PC-9 (cell line): ENCODE data around the gene RTL1. TPM values are rescaled to one million over a fixed set of nuclear protein-coding genes. Genes with fewer than 3 reads are reported as not detected.

Experiments
- BruUV-seq: library from RNA; stranded (reverse); fragments of 400-500 nt; replicated peaks from 2 replicates; lab custom pipeline; 2021; lab: Mats Ljungman, UMichigan
- CTCF ChIA-PET: fragments of 300-600 bp; sonication (Branson Sonifier 250); formaldehyde crosslinking; loops from one replicate; lab custom pipeline; 2022; ENCODE audit warnings: antibody characterized with exemption; lab: Charles Lee
- POLR2A ChIA-PET: fragments of 300-600 bp; sonication (Branson Sonifier 250); formaldehyde crosslinking; loops from one replicate; lab custom pipeline; 2022; ENCODE audit warnings: antibody characterized with exemption; ENCODE audit not compliant: unreplicated experiment; lab: Charles Lee
- DNase-seq, 2 experiments: peaks; one replicate each; pipeline versions ENCODE4 v3.0.0 to v3.0.0-alpha.2; 2015 to 2022; ENCODE audit warnings: mixed read lengths in 1 of 2
- H2AFZ ChIP-seq: fragments of 200-600 bp; sonication (generic); 2 replicates; pipeline ENCODE4 v1.8.1; 2017; ENCODE audit warnings: antibody characterized with exemption
- H3F3A ChIP-seq: fragments of 200-600 bp; sonication (generic); 2 replicates; pipeline ENCODE4 v1.8.1; 2017; ENCODE audit warnings: antibody characterized with exemption, mild to moderate bottlenecking, low read depth; ENCODE audit not compliant: insufficient read depth
- H3K27ac ChIP-seq: fragments of 200-600 bp; sonication (generic); 2 replicates; pipeline ENCODE4 v1.6.1; 2016; ENCODE audit warnings: mixed run types
- H3K27me3 ChIP-seq: fragments of 200-600 bp; sonication (generic); 2 replicates; pipeline ENCODE4 v1.6.1; 2016; ENCODE audit warnings: low read depth, mixed run types; ENCODE audit not compliant: insufficient read depth
- H3K36me3 ChIP-seq: fragments of 200-600 bp; sonication (generic); 2 replicates; pipeline ENCODE4 v1.6.1; 2016; ENCODE audit warnings: low read depth, mixed run types
- H3K4me1 ChIP-seq: fragments of 200-600 bp; sonication (generic); replicated peaks from 2 replicates; pipeline ENCODE4 v1.6.1; 2016; ENCODE audit warnings: mixed run types; ENCODE audit not compliant: insufficient read depth
- H3K4me2 ChIP-seq: fragments of 200-600 bp; sonication (generic); 2 replicates; pipeline ENCODE4 v1.6.1; 2017; ENCODE audit warnings: mixed run types
- H3K4me3 ChIP-seq: fragments of 200-600 bp; sonication (generic); 2 replicates; pipeline ENCODE4 v1.6.1; 2016; ENCODE audit warnings: mixed run types
- H3K79me2 ChIP-seq: fragments of 200-600 bp; sonication (generic); 2 replicates; pipeline ENCODE4 v1.6.1; 2017; ENCODE audit warnings: low read depth, mixed run types
- H3K9me2 ChIP-seq: fragments of 200-600 bp; sonication (generic); 2 replicates; pipeline ENCODE4 v1.8.1; 2017; ENCODE audit warnings: mild to moderate bottlenecking; ENCODE audit not compliant: insufficient read depth
- H3K9me3 ChIP-seq: fragments of 200-600 bp; sonication (generic); 2 replicates; pipeline ENCODE4 v1.8.1; 2016; ENCODE audit warnings: low read depth; ENCODE audit not compliant: insufficient read depth
- H4K20me1 ChIP-seq: fragments of 200-600 bp; sonication (generic); 2 replicates; pipeline ENCODE4 v1.8.1; 2017; ENCODE audit not compliant: insufficient read depth
- EZH2 ChIP-seq: fragments of 200-600 bp; sonication (generic); IDR thresholded peaks from 2 replicates; pipeline ENCODE4 v1.8.0; 2017; ENCODE audit warnings: antibody characterized with exemption, low read depth
- intact Hi-C: fragments of 100-400 bp; cut with micrococcal nuclease; formaldehyde crosslinking; loops from one replicate; pipeline ENCODE4 v1.10.0; 2022; ENCODE audit not compliant: unreplicated experiment
- total RNA-seq: library from RNA; stranded (reverse); gene quantifications from 2 replicates; pipeline ENCODE4 v1.2.3, GENCODE V29; 2021
- TF ChIP-seq, protein P1 (sequence below): fragments of 200-600 bp; sonication (generic); conservative IDR thresholded peaks from 2 replicates; pipeline ENCODE4 v1.6.1; 2017; ENCODE audit warnings: mixed run types, antibody characterized with exemption, mild to moderate bottlenecking, moderate library complexity

The RTL1 gene
- total RNA-seq, 1 experiment from 2014 or later = not detected

DNA sequence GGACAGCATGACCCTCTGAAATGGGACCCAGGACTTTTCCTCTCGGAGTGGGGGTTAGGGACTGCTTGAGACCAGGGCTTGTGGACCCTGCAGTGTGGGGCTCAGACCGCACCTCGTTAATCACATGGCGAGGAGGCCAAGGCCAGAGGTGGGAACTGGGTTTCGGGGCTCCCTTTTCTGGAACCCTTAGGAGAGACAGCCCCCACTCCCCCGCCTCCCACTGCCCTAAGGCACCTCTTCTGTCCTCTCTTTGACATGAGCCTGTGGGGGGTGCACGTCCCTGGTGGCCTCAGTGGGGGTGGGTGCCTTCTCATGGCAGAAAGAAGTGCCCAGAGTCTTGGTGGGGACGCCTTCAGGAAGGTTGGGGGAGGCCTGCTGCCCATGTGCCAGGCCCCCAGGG, 24.3 kb downstream of the RTL1 start:
- H3K9me3 ChIP-seq = no peaks in the 10 kb centered on the region
- TF ChIP-seq, protein P1, sequence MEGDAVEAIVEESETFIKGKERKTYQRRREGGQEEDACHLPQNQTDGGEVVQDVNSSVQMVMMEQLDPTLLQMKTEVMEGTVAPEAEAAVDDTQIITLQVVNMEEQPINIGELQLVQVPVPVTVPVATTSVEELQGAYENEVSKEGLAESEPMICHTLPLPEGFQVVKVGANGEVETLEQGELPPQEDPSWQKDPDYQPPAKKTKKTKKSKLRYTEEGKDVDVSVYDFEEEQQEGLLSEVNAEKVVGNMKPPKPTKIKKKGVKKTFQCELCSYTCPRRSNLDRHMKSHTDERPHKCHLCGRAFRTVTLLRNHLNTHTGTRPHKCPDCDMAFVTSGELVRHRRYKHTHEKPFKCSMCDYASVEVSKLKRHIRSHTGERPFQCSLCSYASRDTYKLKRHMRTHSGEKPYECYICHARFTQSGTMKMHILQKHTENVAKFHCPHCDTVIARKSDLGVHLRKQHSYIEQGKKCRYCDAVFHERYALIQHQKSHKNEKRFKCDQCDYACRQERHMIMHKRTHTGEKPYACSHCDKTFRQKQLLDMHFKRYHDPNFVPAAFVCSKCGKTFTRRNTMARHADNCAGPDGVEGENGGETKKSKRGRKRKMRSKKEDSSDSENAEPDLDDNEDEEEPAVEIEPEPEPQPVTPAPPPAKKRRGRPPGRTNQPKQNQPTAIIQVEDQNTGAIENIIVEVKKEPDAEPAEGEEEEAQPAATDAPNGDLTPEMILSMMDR = no peak
- no peak for TF ChIP-seq EZH2
- DNase-seq = no peak
- H3K4me2 ChIP-seq = no peak overlapping the region
- H4K20me1 ChIP-seq = no peaks in the 10 kb centered on the region
- intact Hi-C loops = no loop called here
- no TSS peak for BruUV-seq
- no peak overlapping the region for H2AFZ ChIP-seq
- H3K9me2 ChIP-seq = no peaks in the 10 kb centered on the region
- H3K4me1 ChIP-seq = no peaks in the 10 kb centered on the region
- no peak overlapping the region for H3K4me3 ChIP-seq
- H3K36me3 ChIP-seq = no peaks in the 10 kb centered on the region
- ChIA-PET POLR2A (no interaction called here), CTCF (no interaction called here)
- peaks cover 26% of the 10 kb centered on the region for H3K27me3 ChIP-seq
- no peaks in the 10 kb centered on the region for H3F3A ChIP-seq
- H3K79me2 ChIP-seq = no peaks in the 10 kb centered on the region
- H3K27ac ChIP-seq = no peak overlapping the region

DNA sequence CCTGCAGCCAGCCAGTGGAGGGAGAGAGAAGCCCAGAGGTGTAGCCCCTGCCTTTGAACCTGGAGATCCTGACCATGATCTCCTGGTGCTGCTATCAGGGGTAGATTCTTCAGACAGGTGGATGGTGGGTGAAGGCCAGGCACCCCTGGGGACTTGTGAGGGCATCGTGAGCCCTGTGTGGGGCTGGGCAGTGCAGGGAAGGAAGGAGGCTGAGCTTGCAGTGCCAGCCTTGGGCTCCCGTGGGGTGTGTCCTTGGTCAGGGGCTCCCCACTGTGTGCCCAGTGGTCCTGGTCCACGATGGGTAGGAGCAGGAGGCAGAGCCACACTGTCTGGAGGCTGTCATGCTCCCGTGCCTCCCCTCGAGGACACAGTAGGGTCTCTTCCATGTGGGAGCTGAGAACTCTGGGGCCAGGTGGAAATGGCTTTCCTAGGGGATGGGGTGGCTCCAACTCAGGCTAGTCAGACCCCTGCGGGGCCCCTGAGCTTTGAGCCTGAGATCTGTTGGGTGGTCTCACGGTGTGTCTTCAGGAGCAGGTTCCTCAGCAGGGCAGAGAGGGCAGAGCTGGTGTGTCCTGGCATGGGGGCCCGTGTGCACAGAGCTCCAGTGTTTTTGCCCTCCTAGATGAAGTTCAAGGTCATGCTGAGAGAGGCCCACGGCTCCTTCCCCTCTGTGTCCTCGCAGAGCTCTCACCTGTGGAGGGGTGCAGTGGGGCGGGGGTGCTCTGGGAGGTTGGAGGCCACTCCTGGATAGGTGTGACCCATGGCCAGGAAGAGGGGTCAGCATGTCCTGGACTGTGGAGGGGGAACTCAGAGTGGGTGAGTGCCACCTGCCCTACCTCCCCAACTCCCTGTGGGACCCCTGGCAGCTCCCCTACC, 25.0 kb downstream of the RTL1 start:
- no peak overlapping the region for H3K4me3 ChIP-seq
- CTCF ChIA-PET = interaction anchor here (0.6 kb wide), 1 partner anchor 186 kb away, joined by 3 read pairs; no protein-coding TSS in a partner anchor
- DNase-seq = no peak
- H3K4me2 ChIP-seq = no peak overlapping the region
- H2AFZ ChIP-seq = no peak overlapping the region
- H3K9me3 ChIP-seq = no peaks in the 10 kb centered on the region
- H3K27me3 ChIP-seq = peaks cover 20% of the 10 kb centered on the region; the same call in 1 of the 2 replicates
- POLR2A ChIA-PET = no interaction called here
- H3K27ac ChIP-seq = no peak overlapping the region
- intact Hi-C loops = no loop called here
- TF ChIP-seq, protein P1 = no peak
- TF ChIP-seq EZH2 = no peak
- BruUV-seq = no TSS peak
- H3K4me1 ChIP-seq = no peaks in the 10 kb centered on the region
- no peaks in the 10 kb centered on the region for H3K9me2 ChIP-seq
- H3K79me2 ChIP-seq = no peaks in the 10 kb centered on the region
- no peaks in the 10 kb centered on the region for H4K20me1 ChIP-seq
- H3F3A ChIP-seq = no peaks in the 10 kb centered on the region
- no peaks in the 10 kb centered on the region for H3K36me3 ChIP-seq

DNA sequence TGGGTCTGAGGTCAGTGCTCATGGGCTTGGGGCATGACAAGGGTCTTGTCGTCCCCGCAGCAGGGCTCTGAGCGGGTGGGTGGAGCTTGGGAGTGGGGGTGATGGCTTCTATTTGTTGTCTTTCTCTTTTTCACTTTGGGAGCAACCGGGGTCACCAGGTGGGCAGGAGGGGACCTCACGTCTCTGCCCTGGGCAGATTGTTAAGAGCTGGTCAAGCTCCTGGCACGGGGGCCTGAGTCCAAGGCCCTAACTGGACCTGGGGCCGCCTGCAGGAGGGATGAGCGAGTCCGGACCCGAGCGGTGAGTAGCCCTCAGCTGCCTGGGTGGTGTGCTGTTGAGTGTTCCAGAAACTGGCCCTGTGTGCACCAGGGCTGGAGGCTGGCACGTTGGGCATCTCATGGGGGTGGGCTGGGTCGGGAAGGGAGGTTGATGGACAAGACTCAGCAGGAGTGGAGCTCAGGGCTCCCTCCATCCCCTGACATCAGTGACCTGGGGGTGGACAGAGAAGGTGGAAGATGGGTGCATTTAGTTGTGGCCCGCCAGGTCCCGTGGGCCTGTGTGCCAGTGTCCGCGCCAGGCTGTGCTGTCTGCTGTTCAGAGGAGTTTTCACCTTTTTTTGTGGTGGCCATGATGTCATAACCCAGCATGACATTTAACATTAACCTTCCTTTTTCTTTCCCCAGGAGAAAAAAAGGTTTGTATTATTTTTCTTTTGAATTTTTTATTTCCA, 27.5 kb downstream of the RTL1 start:
- BruUV-seq = no TSS peak
- Histone ChIP-seq H3K27ac (no peak overlapping the region), H3K4me3 (no peak overlapping the region), H3K9me3 (no peaks in the 10 kb centered on the region), H2AFZ (no peak overlapping the region), H3F3A (no peaks in the 10 kb centered on the region), H3K4me1 (no peaks in the 10 kb centered on the region), H3K4me2 (no peak overlapping the region), H3K27me3 (peaks cover 13% of the 10 kb centered on the region; the same call in 1 of the 2 replicates), H3K36me3 (no peaks in the 10 kb centered on the region), H3K9me2 (no peaks in the 10 kb centered on the region), H3K79me2 (no peaks in the 10 kb centered on the region), H4K20me1 (no peaks in the 10 kb centered on the region)
- POLR2A ChIA-PET = no interaction called here
- CTCF ChIA-PET = no interaction called here
- intact Hi-C loops = no loop called here
- DNase-seq = no peak
- TF ChIP-seq, protein P1 = no peak
- TF ChIP-seq EZH2 = no peak
